ENCODE data around the gene THADA. TPM values are rescaled to one million over a fixed set of nuclear protein-coding genes. Genes with fewer than 3 reads are reported as not detected.

The THADA gene
- total and polyA plus RNA-seq, 3 experiments from 2014 or later: 12.2 to 48.7 (median 45.8) TPM

DNA sequence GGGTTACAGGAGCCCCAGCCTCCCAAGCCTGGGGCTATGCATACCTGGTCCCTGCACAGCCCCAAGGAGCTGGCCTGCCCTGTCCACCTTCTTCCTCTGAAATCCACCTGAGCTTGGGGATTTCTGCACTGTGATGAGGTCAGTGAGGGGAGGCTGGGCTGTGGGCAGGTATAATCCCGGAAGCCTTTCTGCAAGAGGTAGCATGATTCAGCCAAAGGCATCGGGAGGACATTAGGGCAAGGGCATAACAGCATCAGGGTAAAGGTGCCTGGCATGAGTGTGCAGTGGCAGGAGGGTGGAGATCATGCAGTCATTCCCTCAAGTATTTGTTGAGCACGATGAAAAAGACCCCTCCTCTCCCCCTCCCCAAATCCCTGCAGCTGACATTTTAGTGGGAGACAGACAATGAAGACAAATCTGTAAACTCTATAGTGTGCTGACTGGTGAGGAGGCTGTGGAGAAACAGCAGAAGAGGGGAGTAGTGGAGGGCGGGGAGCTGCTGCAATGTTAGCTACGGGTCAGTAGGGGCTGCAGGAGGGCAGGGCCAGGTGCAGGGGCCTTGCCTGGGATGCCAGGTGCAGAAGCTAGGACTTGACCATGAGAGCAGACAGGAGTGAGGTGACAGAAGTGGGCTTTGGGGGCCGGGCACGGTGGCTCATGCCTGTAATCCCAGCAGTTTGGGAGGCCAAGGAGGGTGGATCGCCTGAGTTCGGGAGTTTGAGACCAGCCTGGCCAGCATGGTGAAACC lies 388.1 kb downstream of the THADA start:
- H3K27me3 ChIP-seq (ENCODE audit: insufficient read depth, low read length, poor library complexity, severe bottlenecking): no peaks in the 10 kb centered on the region
- H3K9me3 ChIP-seq (ENCODE audit: low read length): no peaks in the 10 kb centered on the region
- no peak overlapping the region for H3K4me3 ChIP-seq (ENCODE audit: low read length)
- H3K4me1 Mint-ChIP-seq: peaks cover 17 to 43% (median 22%) of the 10 kb centered on the region in 3 donors
- no peak for DNase-seq
- H3K27me3 Mint-ChIP-seq: no peaks in the 10 kb centered on the region
- H3K36me3 ChIP-seq (ENCODE audit: insufficient read depth, low read length): no peaks in the 10 kb centered on the region
- no peak overlapping the region for H3K4me3 Mint-ChIP-seq
- ChIA-PET POLR2A (interaction anchor here (0.5 to 1.6 kb wide), 4 partner anchors 10 to 74 kb away, joined by 3 to 7 read pairs (median 5); no protein-coding TSS in a partner anchor), CTCF (interaction anchor here (0.9 to 1.8 kb wide), 5 partner anchors 21 to 261 kb away, joined by 3 to 5 read pairs (median 4); no protein-coding TSS in a partner anchor)
- peaks cover 1 to 4% (median 3%) of the 10 kb centered on the region in 3 donors for H3K36me3 Mint-ChIP-seq
- H3K4me1 ChIP-seq (ENCODE audit: insufficient read depth, low read length): peaks cover 12% of the 10 kb centered on the region
- H3K27ac ChIP-seq (ENCODE audit: low read depth, low read length): no peak overlapping the region
- H3K9me3 Mint-ChIP-seq: no peaks in the 10 kb centered on the region
- peak overlapping the region in 2 of 8 donors; percentile 57 to 68 for H3K27ac Mint-ChIP-seq

DNA sequence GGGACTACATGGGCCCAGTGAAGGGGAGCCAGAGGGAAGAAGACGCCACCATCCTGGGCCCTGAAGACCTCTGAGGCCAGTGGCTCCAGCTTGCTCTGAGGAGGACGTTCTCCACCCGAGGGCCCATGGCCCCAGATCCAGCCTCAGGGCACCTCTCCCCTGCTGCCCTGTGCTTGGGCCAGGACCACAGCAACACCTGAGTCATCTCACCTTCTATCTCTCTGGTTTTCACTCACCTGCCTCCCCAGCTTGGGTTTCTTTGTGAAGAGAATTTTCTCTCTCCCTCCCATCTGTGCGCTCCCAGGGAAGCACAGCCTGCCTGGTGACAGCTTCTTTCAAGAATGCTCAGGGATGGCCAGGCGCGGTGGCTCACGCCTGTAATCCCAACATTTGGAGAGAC lies 389.2 kb downstream of the THADA start:
- Histone ChIP-seq H3K4me3 (ENCODE audit: low read length) (no peak overlapping the region), H3K9me3 (ENCODE audit: low read length) (no peaks in the 10 kb centered on the region), H3K27me3 (ENCODE audit: insufficient read depth, low read length, poor library complexity, severe bottlenecking) (no peaks in the 10 kb centered on the region), H3K4me1 (ENCODE audit: insufficient read depth, low read length) (peaks cover 20% of the 10 kb centered on the region), H3K27ac (ENCODE audit: low read depth, low read length) (no peak overlapping the region), H3K36me3 (ENCODE audit: insufficient read depth, low read length) (no peaks in the 10 kb centered on the region)
- Mint-ChIP-seq H3K4me3 (no peak overlapping the region), H3K27me3 (no peaks in the 10 kb centered on the region), H3K9me3 (no peaks in the 10 kb centered on the region), H3K36me3 (peaks cover 0 to 4% (median 3%) of the 10 kb centered on the region in 3 donors), H3K27ac (peak overlapping the region in 1 of 8 donors; percentile 38), H3K4me1 (peaks cover 16 to 45% (median 23%) of the 10 kb centered on the region in 3 donors)
- DNase-seq: no peak
- POLR2A ChIA-PET: interaction anchor here (0.6 to 1.6 kb wide), 3 partner anchors 12 to 129 kb away, joined by 3 to 7 read pairs (median 5); no protein-coding TSS in a partner anchor
- CTCF ChIA-PET: interaction anchor here (0.9 to 1.8 kb wide), 3 partner anchors 20 to 32 kb away, joined by 3 to 4 read pairs (median 4); no protein-coding TSS in a partner anchor

DNA sequence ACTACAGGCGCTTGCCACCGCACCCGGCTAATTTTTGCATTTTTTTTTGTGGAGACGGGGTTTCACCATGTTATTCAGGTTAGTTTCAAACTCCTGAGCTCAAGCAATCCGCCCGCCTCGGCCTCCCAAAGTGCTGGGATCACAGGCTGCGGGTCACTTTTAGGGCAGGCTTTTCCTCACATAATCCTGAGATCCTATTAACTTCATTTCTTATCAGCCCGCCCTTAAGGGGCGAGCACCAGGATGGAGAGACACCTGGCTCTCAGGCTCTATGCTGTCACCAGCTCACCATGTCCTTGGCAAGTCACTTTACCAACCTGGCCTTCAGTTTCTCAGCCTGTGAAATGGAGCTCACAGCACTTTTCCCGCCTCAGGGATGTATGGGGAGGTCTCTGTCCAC lies 392.5 kb downstream of the THADA start:
- Mint-ChIP-seq H3K9me3 (no peaks in the 10 kb centered on the region), H3K27me3 (no peaks in the 10 kb centered on the region), H3K36me3 (peaks cover 0 to 4% (median 3%) of the 10 kb centered on the region in 3 donors), H3K27ac (no peak overlapping the region), H3K4me3 (no peak overlapping the region), H3K4me1 (peaks cover 17 to 42% (median 19%) of the 10 kb centered on the region in 3 donors)
- no peak overlapping the region for H3K4me3 ChIP-seq (ENCODE audit: low read length)
- no peaks in the 10 kb centered on the region for H3K27me3 ChIP-seq (ENCODE audit: insufficient read depth, low read length, poor library complexity, severe bottlenecking)
- H3K9me3 ChIP-seq (ENCODE audit: low read length): no peaks in the 10 kb centered on the region
- no peak overlapping the region for H3K27ac ChIP-seq (ENCODE audit: low read depth, low read length)
- ChIA-PET CTCF (interaction anchor here (0.8 to 2.4 kb wide), 4 partner anchors 11 to 34 kb away, joined by 3 to 6 read pairs (median 4); no protein-coding TSS in a partner anchor), POLR2A (no interaction called here)
- no peaks in the 10 kb centered on the region for H3K36me3 ChIP-seq (ENCODE audit: insufficient read depth, low read length)
- DNase-seq: no peak
- peaks cover 18% of the 10 kb centered on the region for H3K4me1 ChIP-seq (ENCODE audit: insufficient read depth, low read length)

DNA sequence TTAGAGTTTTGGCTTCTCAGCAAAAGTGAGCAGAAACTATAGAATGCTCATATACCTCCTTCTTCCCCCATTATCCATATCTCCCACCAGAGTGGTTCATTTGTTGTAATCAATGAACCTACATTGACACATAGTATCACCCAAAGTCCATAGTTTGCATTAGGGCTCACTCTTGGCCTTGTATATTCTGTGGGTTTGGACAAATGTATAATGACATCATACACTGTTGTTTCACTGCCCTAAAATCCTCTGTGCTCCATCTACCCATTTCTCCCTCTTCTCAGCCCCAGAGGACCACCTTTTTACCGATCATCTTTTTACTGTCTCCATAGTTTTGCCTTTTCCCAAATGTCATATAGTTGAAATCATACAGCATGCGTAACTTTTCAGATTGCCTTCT lies 393.5 kb downstream of the THADA start:
- Histone ChIP-seq H3K27me3 (ENCODE audit: insufficient read depth, low read length, poor library complexity, severe bottlenecking) (no peaks in the 10 kb centered on the region), H3K4me3 (ENCODE audit: low read length) (no peak overlapping the region), H3K27ac (ENCODE audit: low read depth, low read length) (no peak overlapping the region), H3K36me3 (ENCODE audit: insufficient read depth, low read length) (no peaks in the 10 kb centered on the region), H3K9me3 (ENCODE audit: low read length) (no peaks in the 10 kb centered on the region), H3K4me1 (ENCODE audit: insufficient read depth, low read length) (peaks cover 27% of the 10 kb centered on the region)
- Mint-ChIP-seq H3K9me3 (no peaks in the 10 kb centered on the region), H3K27ac (peak overlapping the region in 5 of 8 donors; percentile 1 to 56 (median 31)), H3K4me1 (peaks cover 15 to 43% (median 20%) of the 10 kb centered on the region in 3 donors), H3K36me3 (peaks cover 0 to 4% (median 3%) of the 10 kb centered on the region in 3 donors), H3K27me3 (no peaks in the 10 kb centered on the region), H3K4me3 (no peak overlapping the region)
- ChIA-PET CTCF (interaction anchor here (1.0 to 3.3 kb wide), 5 partner anchors 10 to 27 kb away, joined by 3 to 13 read pairs (median 4); no protein-coding TSS in a partner anchor), POLR2A (interaction anchor here (0.6 to 1.3 kb wide), 2 partner anchors 11 to 16 kb away, joined by 3 to 5 read pairs; no protein-coding TSS in a partner anchor)
- DNase-seq: no peak

DNA sequence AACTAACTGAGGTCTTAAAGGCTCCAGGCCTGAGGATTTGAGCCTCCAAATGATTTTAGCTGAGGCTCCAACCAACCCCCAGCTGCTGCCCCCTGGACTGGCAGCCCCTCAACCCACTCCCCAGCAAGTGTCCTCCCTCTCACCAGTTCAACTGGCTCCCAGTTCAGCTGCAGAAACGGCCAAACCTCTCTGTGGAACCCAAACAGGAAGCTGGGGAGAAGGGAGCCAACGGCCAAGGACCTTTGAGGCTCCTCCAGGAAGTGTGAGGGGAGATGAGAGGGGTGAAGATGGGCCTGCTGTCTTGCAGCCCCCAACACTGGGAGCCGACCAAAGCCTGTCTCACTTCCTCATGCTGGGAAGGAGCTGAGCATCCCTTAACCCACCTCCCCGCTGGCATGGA lies 394.3 kb downstream of the THADA start:
- H3K4me3 ChIP-seq (ENCODE audit: low read length): no peak overlapping the region
- no peak overlapping the region for H3K4me3 Mint-ChIP-seq
- ChIA-PET CTCF (interaction anchor here (0.9 to 3.3 kb wide), 4 partner anchors 9 to 28 kb away, joined by 3 to 13 read pairs (median 5); no protein-coding TSS in a partner anchor), POLR2A (interaction anchor here (0.6 to 1.3 kb wide), 2 partner anchors 11 to 17 kb away, joined by 3 to 5 read pairs; no protein-coding TSS in a partner anchor)
- peaks cover 22 to 50% (median 28%) of the 10 kb centered on the region in 3 donors for H3K4me1 Mint-ChIP-seq
- no peaks in the 10 kb centered on the region for H3K36me3 ChIP-seq (ENCODE audit: insufficient read depth, low read length)
- H3K4me1 ChIP-seq (ENCODE audit: insufficient read depth, low read length): peaks cover 34% of the 10 kb centered on the region
- no peaks in the 10 kb centered on the region for H3K9me3 Mint-ChIP-seq
- H3K27me3 Mint-ChIP-seq: no peaks in the 10 kb centered on the region
- peaks cover 0 to 5% (median 3%) of the 10 kb centered on the region in 3 donors for H3K36me3 Mint-ChIP-seq
- peak overlapping the region in 1 of 8 donors; percentile 46 for H3K27ac Mint-ChIP-seq
- no peak overlapping the region for H3K27ac ChIP-seq (ENCODE audit: low read depth, low read length)
- no peak for DNase-seq
- no peaks in the 10 kb centered on the region for H3K9me3 ChIP-seq (ENCODE audit: low read length)
- H3K27me3 ChIP-seq (ENCODE audit: insufficient read depth, low read length, poor library complexity, severe bottlenecking): no peaks in the 10 kb centered on the region

DNA sequence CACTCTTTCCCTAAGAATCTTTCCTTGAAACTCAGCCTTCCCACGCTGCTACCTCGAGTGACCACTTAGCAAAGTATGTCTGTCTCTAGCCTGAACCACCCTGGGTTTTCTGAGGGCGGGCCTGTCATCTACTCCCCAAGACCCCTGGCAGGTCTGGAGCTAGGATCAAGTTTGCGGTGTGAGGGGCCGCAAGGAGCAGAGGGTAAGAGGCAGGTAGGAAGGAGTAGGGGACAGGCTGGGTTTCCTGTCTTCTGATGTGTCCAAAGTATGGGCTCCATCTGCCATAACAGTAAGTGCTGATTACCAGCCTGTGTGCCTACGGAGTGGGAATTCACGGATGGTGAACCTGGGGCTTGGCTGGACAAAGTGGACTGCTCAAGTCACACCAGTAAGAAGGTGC lies 394.8 kb downstream of the THADA start:
- peak overlapping the region in 4 of 8 donors; percentile 12 to 61 (median 34) for H3K27ac Mint-ChIP-seq
- no peaks in the 10 kb centered on the region for H3K27me3 Mint-ChIP-seq
- H3K9me3 Mint-ChIP-seq: no peaks in the 10 kb centered on the region
- DNase-seq: no peak
- H3K4me3 ChIP-seq (ENCODE audit: low read length): no peak overlapping the region
- no peaks in the 10 kb centered on the region for H3K36me3 ChIP-seq (ENCODE audit: insufficient read depth, low read length)
- peaks cover 0 to 6% (median 3%) of the 10 kb centered on the region in 3 donors for H3K36me3 Mint-ChIP-seq
- H3K27ac ChIP-seq (ENCODE audit: low read depth, low read length): no peak overlapping the region
- H3K4me1 ChIP-seq (ENCODE audit: insufficient read depth, low read length): peaks cover 38% of the 10 kb centered on the region
- POLR2A ChIA-PET: interaction anchor here (1.3 kb wide), 1 partner anchor 17 kb away, joined by 5 read pairs; no protein-coding TSS in a partner anchor
- no peaks in the 10 kb centered on the region for H3K9me3 ChIP-seq (ENCODE audit: low read length)
- H3K4me3 Mint-ChIP-seq: peak overlapping the region in 1 of 7 donors; percentile 33
- peaks cover 25 to 48% (median 28%) of the 10 kb centered on the region in 3 donors for H3K4me1 Mint-ChIP-seq
- no peaks in the 10 kb centered on the region for H3K27me3 ChIP-seq (ENCODE audit: insufficient read depth, low read length, poor library complexity, severe bottlenecking)
- CTCF ChIA-PET: interaction anchor here (0.9 to 3.3 kb wide), 6 partner anchors 9 to 74 kb away, joined by 3 to 13 read pairs (median 4); no protein-coding TSS in a partner anchor

DNA sequence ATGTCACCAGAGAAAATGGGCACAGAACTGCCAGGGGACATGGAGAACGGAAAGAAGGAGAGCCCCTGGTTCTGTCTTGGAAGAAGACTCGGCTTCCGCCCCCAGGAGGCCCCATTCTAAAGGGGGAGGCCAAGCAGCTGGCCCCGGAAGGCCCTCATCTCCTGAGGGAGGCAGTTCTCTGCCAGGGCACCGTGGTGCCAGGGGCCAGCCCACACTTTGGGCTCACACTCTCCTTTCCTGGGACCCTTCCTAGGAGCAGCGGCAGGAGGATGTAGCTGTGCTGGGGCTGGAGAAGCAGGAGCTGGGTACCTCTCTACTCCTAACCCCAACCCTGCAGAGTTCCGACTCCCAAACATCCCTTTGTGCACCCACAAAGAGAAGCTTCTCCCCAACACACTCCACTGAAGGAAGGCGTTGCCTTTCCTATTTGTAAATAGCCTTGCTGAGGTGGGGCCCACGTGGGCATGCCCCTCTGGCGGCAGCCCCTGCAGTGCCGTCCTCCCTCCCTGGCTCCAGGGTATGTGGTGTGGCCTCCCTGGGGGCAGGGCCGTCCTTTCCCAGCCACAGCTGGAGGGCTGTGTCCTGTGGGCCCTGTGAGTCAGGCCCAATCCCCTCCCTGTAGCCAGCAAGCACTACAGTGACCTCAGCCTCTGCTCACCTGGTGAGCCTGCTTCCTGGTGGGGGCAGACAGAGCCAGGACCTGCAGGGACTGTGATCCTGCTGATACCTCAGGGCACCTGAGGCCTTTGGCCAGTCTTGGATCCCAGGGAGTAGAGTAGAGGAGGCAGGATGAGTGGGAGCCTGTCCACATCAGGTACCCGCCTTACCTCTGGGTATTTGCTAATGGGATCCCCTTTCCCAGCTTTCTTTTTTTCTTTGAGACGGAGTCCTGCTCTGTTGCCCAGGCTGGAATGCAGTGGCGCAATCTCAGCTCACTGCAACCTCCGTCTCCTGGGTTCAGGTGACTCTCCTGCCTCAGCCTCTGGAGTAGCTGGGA lies 396.0 kb downstream of the THADA start:
- POLR2A ChIA-PET: interaction anchor here (0.7 kb wide), 1 partner anchor 17 kb away, joined by 3 read pairs; no protein-coding TSS in a partner anchor
- H3K4me3 Mint-ChIP-seq: no peak overlapping the region

More for the DNA sequence above, 396.0 kb downstream of the THADA start:
- Mint-ChIP-seq H3K4me1 (peaks cover 33 to 57% (median 36%) of the 10 kb centered on the region in 3 donors), H3K27me3 (no peaks in the 10 kb centered on the region), H3K9me3 (no peaks in the 10 kb centered on the region), H3K36me3 (peaks cover 0 to 6% (median 3%) of the 10 kb centered on the region in 3 donors), H3K27ac (no peak overlapping the region)
- Histone ChIP-seq H3K27me3 (ENCODE audit: insufficient read depth, low read length, poor library complexity, severe bottlenecking) (no peaks in the 10 kb centered on the region), H3K4me3 (ENCODE audit: low read length) (no peak overlapping the region), H3K27ac (ENCODE audit: low read depth, low read length) (no peak overlapping the region), H3K4me1 (ENCODE audit: insufficient read depth, low read length) (peaks cover 50% of the 10 kb centered on the region), H3K36me3 (ENCODE audit: insufficient read depth, low read length) (no peaks in the 10 kb centered on the region), H3K9me3 (ENCODE audit: low read length) (no peaks in the 10 kb centered on the region)
- CTCF ChIA-PET: interaction anchor here (1.2 to 3.3 kb wide), 4 partner anchors 19 to 73 kb away, joined by 3 to 13 read pairs (median 4); no protein-coding TSS in a partner anchor
- DNase-seq: no peak

All from CD8-positive, alpha-beta memory T cell (primary cell).